ENCODE results near the gene SPACA5B. TPM values are rescaled to one million over a fixed set of nuclear protein-coding genes. Genes with fewer than 3 reads are reported as not detected.

The SPACA5B gene
- not detected in 5 replicates for total RNA-seq (2022; extraction: Qiagen RNA extraction; ENCODE audit: low read depth)

DNA sequence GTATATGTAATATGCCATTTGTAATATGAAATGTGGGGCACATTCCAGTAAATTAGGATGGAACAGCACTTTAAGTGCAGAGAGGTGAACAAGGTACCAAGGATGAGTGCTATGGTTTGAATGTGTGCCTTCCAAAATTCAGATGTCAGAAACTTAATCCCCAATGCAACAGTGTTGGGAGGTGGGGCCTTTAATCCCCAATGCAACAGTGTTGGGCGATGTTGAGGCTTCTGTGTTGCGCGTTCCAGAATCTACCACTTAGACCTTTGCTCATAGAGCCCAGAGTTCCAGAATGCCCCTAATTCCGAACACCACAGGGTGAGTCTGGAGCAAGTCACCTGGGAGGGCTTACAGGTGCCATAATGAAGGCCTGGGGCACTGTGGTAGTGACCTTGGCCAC is at the start of gene SPACA5B:
TSS of gene SPACA5B (plus strand) at position 301 of the 400 bp plus-strand sequence. CDS start at position 363, 62 bp downstream.

Other genes starting within 250 kb of the SPACA5B start
- 3.4 to 4.3 TPM (median 3.7 TPM) in 5 replicates for gene ZNF182, start 126.6 kb upstream of the SPACA5B start, total RNA-seq (2022; extraction: Qiagen RNA extraction; ENCODE audit: low read depth)
- gene SPACA5, start 123.6 kb upstream of the SPACA5B start, total RNA-seq (2022; extraction: Qiagen RNA extraction; ENCODE audit: low read depth): not detected in 5 replicates
- 0.31 to 0.47 TPM (median 0.34 TPM) in 5 replicates for gene ZNF630, start 59.0 kb upstream of the SPACA5B start, total RNA-seq (2022; extraction: Qiagen RNA extraction; ENCODE audit: low read depth)
- not detected in 5 replicates for gene SSX5, start 66.2 kb downstream of the SPACA5B start, total RNA-seq (2022; extraction: Qiagen RNA extraction; ENCODE audit: low read depth)
- gene SSX1, start 124.8 kb downstream of the SPACA5B start, total RNA-seq (2022; extraction: Qiagen RNA extraction; ENCODE audit: low read depth): not detected in 5 replicates
- not detected in 5 replicates for gene SSX3, start 226.1 kb downstream of the SPACA5B start, total RNA-seq (2022; extraction: Qiagen RNA extraction; ENCODE audit: low read depth)

Data from A549 treated with DMSO at 1 μM for 4 hours (cell line).